Astrocyte of the spinal cord (primary cell): Measurements from ENCODE around the gene UGT1A8.
"Not testable (repeated sequence)": the region's sequence is repeated elsewhere in the genome, so short reads cannot be mapped to it uniquely, and the experiment has no call there.

Experiments
- DNase-seq: peaks from one replicate; pipeline ENCODE4 v3.0.0; 2011; ENCODE audit warnings: low read depth, low spot score
- H3K4me3 ChIP-seq: 2 replicates; pipeline ENCODE4 v1.5.1; 2011; ENCODE audit warnings: low read depth, mild to moderate bottlenecking, low read length, moderate library complexity
- in situ Hi-C: cut with HindIII; loops from 2 replicates; pipeline ENCODE4 v1.10.0; 2017; ENCODE audit warnings: low sequenced_read_pairs
- TF ChIP-seq, protein P1 (sequence below): IDR thresholded peaks from 2 replicates; pipeline ENCODE4 v1.5.1; 2012; ENCODE audit warnings: low read depth, mild to moderate bottlenecking, low read length, inconsistent platforms

The UGT1A8 gene

DNA sequence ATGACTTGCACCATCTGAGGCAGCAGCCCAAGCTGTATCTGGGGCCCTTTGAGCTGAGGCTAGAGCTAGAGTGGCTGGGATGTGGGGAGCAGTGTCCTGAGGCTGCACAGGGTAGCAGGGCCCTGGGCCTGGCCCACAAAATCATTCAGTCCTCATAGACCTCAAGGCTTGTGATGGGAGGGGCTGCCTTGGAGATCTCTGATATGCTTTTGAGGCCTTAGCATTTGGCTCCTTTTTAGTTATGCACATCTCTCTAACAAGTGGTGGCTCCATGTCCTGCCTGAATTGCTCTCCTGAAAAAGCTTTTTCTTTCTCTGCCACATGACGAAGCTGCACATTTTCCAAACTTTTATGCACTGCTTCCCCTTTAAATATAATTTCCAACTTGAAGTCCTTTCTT is 11.8 kb upstream of the UGT1A8 start:
- no peak overlapping the region for H3K4me3 ChIP-seq
- TF ChIP-seq, protein P1, sequence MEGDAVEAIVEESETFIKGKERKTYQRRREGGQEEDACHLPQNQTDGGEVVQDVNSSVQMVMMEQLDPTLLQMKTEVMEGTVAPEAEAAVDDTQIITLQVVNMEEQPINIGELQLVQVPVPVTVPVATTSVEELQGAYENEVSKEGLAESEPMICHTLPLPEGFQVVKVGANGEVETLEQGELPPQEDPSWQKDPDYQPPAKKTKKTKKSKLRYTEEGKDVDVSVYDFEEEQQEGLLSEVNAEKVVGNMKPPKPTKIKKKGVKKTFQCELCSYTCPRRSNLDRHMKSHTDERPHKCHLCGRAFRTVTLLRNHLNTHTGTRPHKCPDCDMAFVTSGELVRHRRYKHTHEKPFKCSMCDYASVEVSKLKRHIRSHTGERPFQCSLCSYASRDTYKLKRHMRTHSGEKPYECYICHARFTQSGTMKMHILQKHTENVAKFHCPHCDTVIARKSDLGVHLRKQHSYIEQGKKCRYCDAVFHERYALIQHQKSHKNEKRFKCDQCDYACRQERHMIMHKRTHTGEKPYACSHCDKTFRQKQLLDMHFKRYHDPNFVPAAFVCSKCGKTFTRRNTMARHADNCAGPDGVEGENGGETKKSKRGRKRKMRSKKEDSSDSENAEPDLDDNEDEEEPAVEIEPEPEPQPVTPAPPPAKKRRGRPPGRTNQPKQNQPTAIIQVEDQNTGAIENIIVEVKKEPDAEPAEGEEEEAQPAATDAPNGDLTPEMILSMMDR = no peak
- in situ Hi-C loops = no loop called here
- DNase-seq = no peak

DNA sequence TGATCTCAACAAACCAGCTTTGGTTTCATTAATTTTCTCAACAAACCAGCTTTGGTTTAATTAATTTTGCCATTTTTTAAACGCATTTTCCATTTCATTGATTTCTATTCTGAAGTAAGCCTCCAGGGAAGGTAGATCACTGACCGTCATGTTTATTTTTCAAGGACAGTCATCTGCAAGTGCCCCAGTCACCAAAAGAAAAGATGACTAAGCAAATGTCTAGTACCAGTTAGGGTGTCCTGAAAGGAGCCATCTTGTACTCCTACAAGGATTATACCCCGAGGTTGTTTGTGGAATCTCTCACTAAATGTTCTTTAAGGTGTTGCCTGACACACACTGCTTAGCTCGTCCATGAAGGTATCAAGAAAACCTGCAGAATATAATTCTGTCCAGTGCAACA is 6.1 kb upstream of the UGT1A8 start:
- H3K4me3 ChIP-seq = no peak overlapping the region
- TF ChIP-seq, protein P1 = no peak
- no peak for DNase-seq
- in situ Hi-C loops = no loop called here

DNA sequence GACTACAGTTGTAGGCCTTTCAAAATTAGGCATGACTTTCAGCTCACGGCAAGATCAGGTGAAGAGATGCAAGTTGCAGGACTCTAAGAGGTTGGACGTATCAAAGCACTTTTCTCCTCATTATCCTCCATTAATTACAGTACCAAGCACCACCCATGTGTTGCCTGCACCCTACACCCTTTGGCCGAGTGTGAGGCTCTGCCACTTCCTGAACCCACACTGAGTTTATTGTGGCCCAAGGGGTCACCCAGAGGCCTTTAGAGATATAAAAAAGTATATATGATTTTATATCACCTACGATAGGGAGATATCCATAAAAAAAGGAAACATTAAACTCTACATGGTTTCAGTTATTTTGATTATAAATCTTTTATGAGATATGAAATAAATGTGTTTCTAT is 2.8 kb downstream of the UGT1A8 start:
- DNase-seq = no peak
- H3K4me3 ChIP-seq = no peak overlapping the region
- in situ Hi-C loops = no loop called here
- TF ChIP-seq, protein P1 = no peak

DNA sequence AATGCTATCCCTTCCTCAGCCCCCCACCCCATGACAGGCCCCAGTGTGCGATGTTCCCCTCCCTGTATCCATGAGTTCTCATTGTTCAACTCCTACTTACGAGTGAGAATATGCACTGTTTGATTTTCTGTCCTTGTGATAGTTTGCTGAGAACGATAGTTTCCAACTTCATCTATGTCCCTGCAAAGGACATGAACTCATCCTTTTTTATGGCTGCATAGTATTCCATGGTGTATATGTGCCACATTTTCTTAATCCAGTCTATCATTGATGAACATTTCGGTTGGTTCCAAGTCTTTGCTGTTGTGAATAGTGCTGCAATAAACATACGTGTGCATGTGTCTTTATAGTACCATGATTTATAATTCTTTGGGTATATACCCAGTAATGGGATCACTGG is 4.4 kb downstream of the UGT1A8 start:
- H3K4me3 ChIP-seq, in situ Hi-C loops, DNase-seq: not testable (repeated sequence)

DNA sequence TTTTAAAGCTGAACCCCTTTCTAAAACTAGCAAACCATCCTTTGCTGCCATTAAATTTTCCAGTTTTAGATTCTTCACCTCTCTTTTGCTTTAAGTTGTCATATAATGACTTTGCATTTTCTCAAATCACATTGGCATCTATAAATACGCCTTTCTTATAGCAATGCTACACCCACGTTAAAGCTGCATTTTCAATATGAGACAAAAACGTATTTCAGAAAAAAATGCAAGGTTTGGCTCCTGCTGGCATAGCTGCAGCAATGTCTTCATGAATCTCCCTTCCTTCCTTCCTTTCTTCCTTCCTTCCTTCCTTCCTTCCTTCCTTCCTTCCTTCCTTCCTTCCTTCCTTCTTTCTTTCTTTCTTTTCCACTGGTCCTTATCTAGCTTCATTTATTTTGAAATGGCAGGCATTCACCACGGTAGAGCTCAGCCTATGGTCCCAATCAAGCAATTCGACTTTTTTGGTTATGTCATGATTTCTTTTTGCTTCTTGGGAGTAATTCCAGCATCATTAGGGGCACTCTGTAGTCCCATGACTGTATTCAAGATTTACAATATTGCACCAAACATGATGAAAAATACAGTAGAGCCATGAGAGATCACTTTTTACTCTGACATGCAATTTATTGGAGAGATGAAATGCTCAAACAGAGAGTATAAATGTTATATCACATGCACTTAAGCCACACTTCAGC is 10.0 kb downstream of the UGT1A8 start:
- in situ Hi-C loops = no loop called here
- no peak overlapping the region for H3K4me3 ChIP-seq
- no peak for DNase-seq
- TF ChIP-seq, protein P1 = no peak

DNA sequence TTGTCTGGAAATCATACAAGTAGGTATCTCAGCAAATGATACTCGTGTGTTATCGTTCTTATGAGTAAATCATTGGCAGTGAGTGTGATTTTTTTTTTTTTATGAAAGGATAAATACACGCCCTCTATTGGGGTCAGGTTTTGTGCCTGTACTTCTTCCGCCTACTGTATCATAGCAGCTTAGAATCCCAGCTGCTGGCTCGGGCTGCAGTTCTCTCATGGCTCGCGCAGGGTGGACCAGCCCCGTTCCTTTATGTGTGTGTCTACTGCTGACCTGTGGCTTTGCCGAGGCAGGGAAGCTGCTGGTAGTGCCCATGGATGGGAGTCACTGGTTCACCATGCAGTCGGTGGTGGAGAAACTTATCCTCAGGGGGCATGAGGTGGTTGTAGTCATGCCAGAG is 18.9 kb downstream of the UGT1A8 start, which contains the start of gene UGT1A10:
Gene UGT1A10, plus strand, starts transcription at position 143 of the 400 bp plus-strand sequence. Its CDS starts 75 bp downstream, at position 218.
- DNase-seq, in situ Hi-C loops, H3K4me3 ChIP-seq: not testable (repeated sequence)

DNA sequence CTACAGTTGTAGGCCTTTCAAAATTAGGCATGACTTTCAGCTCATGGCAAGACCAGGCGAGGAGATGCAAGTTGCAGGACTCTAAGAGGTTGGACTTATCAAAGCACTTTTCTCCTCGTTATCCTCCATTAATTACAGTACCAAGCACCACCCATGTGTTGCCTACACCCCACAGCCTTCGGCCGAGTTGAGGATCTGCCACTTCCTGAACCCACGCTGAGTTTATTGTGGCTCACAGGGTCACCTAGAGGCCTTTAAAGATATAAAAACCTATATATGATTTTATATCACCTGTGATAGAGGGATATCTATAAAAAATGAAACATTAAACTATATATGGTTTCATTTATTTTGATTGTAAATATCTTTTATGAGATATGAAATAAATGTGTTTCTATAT is 21.4 kb downstream of the UGT1A8 start:
- TF ChIP-seq, protein P1 = no peak
- in situ Hi-C loops = no loop called here
- no peak overlapping the region for H3K4me3 ChIP-seq
- DNase-seq = no peak

DNA sequence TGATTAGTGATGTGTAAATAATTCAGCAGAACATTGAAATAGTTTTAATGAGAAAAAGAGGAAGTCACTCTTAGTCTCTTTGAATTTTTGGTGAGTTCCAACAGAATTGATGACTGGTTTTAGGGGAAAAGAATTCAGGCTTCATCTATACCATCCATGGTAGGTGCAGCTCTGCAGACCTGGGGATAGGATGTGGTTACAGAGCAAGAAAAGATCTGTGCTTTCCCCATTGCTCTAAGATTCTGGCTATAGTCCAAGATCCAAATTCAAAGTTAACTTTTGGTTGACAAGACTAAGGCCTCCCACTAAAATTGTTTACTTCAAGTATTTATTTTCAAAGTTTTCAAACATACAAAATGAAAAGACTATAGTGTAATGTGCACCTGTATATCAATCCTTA is 22.4 kb downstream of the UGT1A8 start:
- no peak for DNase-seq
- TF ChIP-seq, protein P1 = no peak
- H3K4me3 ChIP-seq = no peak overlapping the region
- in situ Hi-C loops = no loop called here
